SH-SY5Y (cell line): Measurements from ENCODE around the gene RANBP17.

Source experiments
- GATA2 ChIP-seq: IDR thresholded peaks from 2 replicates; pipeline ENCODE4 v1.6.1; 2011; ENCODE audit warnings: mild to moderate bottlenecking, low read depth, low read length
- GATA3 ChIP-seq: IDR thresholded peaks from 2 replicates; pipeline ENCODE4 v1.6.1; 2011; ENCODE audit warnings: low read depth, mild to moderate bottlenecking, low read length, moderate library complexity

GRCh38 chr5:171272996-171273970, 411.5 kb downstream of the RANBP17 start:
- no peak for TF ChIP-seq GATA3
- no peak for TF ChIP-seq GATA2
